COLO829 (cell line): ENCODE data around the gene DHX9.
"Not testable (repeated sequence)": the region's sequence is repeated elsewhere in the genome, so short reads cannot be mapped to it uniquely, and the experiment has no call there.

ENCODE experiments used
- DNase-seq: peaks from one replicate; pipeline ENCODE4 v3.0.0; 2012; ENCODE audit warnings: low spot score

Gene DHX9

DNA sequence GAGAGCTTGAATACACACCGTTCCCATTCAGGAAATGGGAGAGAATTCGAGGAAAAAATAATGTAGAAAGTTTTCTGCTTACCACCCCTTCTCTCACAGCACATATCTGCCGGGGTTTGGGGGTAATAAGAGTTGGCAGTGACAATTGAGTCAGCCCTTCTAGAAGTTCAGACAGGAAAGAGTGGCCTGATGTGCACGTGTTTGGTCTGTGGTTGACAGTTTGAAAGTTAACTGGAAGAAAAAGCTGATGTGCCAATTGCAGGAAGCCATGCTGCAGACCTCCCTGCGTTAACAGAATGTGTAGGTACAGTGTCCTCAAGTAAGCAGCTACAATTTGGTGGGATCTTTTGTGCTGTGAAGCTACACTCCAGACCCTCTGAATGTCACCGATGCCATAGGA is 50.9 kb downstream of the DHX9 start:
- no peak for DNase-seq

DNA sequence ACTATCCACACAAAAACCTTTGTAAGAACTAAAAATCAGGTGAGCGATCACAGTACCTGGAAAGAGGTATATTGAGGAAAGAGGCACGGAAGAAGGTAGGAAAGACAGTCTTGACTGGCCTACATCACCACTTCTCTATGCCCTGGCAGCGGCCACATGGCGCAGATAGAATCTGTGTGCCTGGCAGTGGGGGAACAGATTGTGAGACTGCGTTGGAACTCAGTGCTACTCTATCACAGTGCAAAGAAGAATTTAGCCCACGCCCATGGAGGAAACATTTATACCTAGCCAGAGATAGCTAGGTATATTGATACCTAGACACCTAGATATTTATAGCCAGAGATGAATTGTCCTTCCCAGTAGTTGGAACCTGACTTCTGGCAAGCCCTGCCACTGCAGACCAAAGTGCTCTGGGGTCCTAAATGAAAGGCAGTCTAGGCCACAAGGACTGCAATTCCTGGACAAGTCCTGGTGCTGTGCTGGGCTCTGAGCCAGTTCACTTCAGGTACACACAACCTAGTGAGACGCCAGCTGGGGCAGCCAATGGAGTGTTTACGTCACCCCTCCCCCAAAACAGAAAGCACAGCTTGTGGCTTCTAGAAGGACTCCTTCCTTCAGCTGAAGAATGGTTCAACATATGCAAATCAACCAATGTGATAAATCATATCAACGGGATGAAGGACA is 51.9 kb downstream of the DHX9 start:
- no peak for DNase-seq

DNA sequence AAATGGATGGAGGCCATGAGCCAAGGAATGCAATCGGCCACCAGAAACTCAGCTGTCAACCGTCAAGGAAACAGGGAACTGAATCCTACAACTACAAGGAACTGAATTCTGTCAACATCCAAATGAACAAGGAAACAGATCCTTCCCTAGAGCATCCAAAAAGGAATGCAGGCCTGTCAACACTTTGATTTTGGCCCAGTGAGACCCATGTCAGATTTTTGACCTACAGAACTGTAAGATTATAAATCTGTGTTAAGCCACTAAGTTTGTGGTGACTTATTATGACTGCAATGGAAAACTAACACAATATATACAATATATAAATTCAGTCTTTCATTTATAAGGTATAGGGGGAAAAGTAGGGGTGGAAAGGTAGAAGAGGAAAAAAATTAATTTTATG is 58.5 kb downstream of the DHX9 start:
- DNase-seq: no peak

GRCh38 chr1:182901946-182902345 is 62.8 kb downstream of the DHX9 start:
- not testable (repeated sequence) for DNase-seq

- no peak for DNase-seq
These were observed 66.2 kb downstream of the DHX9 start for GRCh38 chr1:182905321-182905720.

DNA sequence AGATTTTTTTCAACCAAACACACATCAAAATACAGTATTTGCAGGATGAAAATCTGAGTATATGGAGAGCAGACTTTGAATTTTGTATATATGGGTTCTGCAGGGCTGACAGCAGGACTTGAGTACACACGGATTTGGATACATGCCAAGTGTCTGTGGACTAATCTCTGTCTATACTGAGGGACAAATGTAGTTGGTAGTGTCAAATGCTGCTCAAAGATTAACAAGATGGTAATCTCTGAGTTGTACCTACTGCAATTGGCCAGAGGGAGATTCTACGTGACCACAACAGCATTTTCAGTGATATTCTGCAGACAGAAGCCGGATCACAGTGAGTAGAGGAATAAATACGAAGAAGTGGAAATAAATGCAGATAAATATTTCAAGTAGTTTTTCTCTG is 70.4 kb downstream of the DHX9 start:
- no peak for DNase-seq

GRCh38 chr1:182910143-182910542 is 71.0 kb downstream of the DHX9 start:
- DNase-seq: no peak

DNA sequence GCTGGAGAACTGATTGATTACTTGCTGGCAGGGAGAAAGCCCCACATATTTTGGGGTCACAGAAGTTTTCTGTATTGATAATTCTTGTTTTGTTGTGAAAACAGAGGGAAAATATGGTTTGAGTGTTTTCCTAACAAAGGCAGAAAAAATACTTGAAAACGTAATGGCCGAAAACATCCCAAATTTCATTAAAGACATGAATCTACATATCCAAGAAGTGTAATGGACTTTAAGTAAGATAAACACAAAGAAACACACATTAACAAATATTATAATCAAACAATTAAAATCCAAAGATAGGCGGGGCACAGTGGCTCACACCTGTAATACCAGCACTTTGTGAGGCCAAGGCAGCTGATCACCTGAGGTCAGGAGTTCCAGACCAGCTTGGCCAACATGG is 74.3 kb downstream of the DHX9 start:
- DNase-seq: no peak

- no peak for DNase-seq
These were observed 78.2 kb downstream of the DHX9 start for GRCh38 chr1:182917378-182917777.

- no peak for DNase-seq
These were observed 86.5 kb downstream of the DHX9 start for GRCh38 chr1:182925661-182926060.

- DNase-seq: no peak
These were observed 88.7 kb downstream of the DHX9 start for GRCh38 chr1:182927693-182928433.

DNA sequence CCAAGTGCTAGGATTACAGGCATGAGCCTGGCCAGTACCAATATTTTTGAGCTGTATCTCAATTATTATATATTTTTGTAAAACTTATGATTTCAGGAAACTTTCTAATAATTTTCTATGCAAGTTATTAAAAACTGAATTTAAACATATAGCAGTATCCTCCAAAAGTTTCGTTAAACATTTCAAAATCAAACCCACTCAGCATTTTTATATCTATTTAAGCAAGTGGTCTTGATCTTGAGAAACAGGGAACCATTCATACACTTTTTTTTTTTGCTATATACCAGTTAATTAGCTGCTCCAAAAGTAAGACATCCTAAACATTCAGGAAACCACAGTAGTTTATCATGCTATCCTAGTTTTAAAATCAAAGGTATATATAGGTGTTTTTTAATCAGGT is 91.8 kb downstream of the DHX9 start:
- no peak for DNase-seq

DNA sequence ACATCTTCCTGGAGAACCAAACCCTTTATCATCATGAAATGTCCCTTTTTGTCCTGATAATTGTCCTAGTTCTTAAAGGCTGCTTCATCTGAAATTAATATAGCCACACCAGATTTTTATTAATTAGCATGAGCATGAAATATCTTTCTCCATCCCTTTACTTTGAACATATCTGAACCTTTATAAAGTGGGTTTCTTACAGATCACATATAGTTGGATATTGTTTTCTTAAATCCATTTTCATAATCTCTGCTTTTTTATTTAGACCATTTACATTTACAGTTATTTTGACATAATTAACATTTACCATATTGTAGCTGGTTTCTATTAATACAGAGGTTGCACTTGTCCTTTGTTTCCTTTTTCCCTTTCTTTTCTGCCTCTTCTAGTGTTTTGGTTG is 96.6 kb downstream of the DHX9 start:
- no peak for DNase-seq
